Neuronal stem cell (in vitro differentiated cells): ENCODE measurements around the gene FOLR1.
"Not testable (repeated sequence)": the region's sequence is repeated elsewhere in the genome, so short reads cannot be mapped to it uniquely, and the experiment has no call there.

Experiments used
- DNase-seq: peaks from one replicate; pipeline ENCODE4 v3.0.0-alpha.2; 2013; ENCODE audit warnings: low spot score
- H2AFZ ChIP-seq: one replicate; pipeline ENCODE4 v1.6.1; 2013; ENCODE audit warnings: mild to moderate bottlenecking, low read length, inconsistent platforms
- H2AK5ac ChIP-seq: 2 replicates; pipeline ENCODE4 v1.6.1; 2013; ENCODE audit warnings: low read depth, mild to moderate bottlenecking, inconsistent platforms, low read length, moderate library complexity, mixed read lengths
- H2BK120ac ChIP-seq: 2 replicates; pipeline ENCODE4 v1.6.1; 2013; ENCODE audit warnings: low read depth, mild to moderate bottlenecking, inconsistent platforms, low read length, moderate library complexity, mixed read lengths
- H2BK12ac ChIP-seq: one replicate; pipeline ENCODE4 v1.6.1; 2013; ENCODE audit warnings: low read length, inconsistent platforms
- H2BK15ac ChIP-seq: 2 replicates; pipeline ENCODE4 v1.6.1; 2013; ENCODE audit warnings: mild to moderate bottlenecking, low read length, inconsistent platforms, mixed read lengths
- H2BK5ac ChIP-seq: one replicate; pipeline ENCODE4 v1.6.1; 2013; ENCODE audit warnings: inconsistent platforms, mild to moderate bottlenecking, low read length, moderate library complexity
- H3K14ac ChIP-seq: one replicate; pipeline ENCODE4 v1.6.1; 2013; ENCODE audit warnings: low read length, inconsistent platforms
- H3K18ac ChIP-seq: 2 replicates; pipeline ENCODE4 v1.6.1; 2013; ENCODE audit warnings: low read length, inconsistent platforms
- H3K23ac ChIP-seq: 2 replicates; pipeline ENCODE4 v1.6.1; 2013; ENCODE audit warnings: low read depth, mild to moderate bottlenecking, mixed read lengths, low read length, inconsistent platforms; ENCODE audit not compliant: poor library complexity
- H3K27ac ChIP-seq: replicated peaks from 3 replicates; pipeline ENCODE4 v1.5.1; 2013; ENCODE audit warnings: low read length, inconsistent platforms
- H3K27me3 ChIP-seq, 3 experiments: 2 replicates each; pipeline ENCODE4 v1.6.1; 2013; ENCODE audit warnings: low read length in 3 of 3, mild to moderate bottlenecking in 2 of 3, inconsistent platforms in 1 of 3, low read depth in 1 of 3, mixed read lengths in 1 of 3, moderate library complexity in 1 of 3; ENCODE audit not compliant: control insufficient read depth in 3 of 3, insufficient read depth in 3 of 3
- H3K36me3 ChIP-seq, 2 donors: replicated peaks in 1 of 2; 2 replicates each; pipeline ENCODE4 v1.6.1; 2013; ENCODE audit warnings: low read length in 2 of 2; ENCODE audit not compliant: control insufficient read depth in 2 of 2, insufficient read depth in 2 of 2
- H3K4ac ChIP-seq: 2 replicates; pipeline ENCODE4 v1.6.1; 2013; ENCODE audit warnings: inconsistent platforms, mild to moderate bottlenecking, low read length, moderate library complexity
- H3K4me1 ChIP-seq, 2 donors: 1 replicate in 1 of 2; 2 replicates in 1 of 2; pipeline ENCODE4 v1.6.1; 2013; ENCODE audit warnings: low read length in 2 of 2, low read depth in 1 of 2; ENCODE audit not compliant: control insufficient read depth in 2 of 2, insufficient read depth in 1 of 2
- H3K4me2 ChIP-seq: one replicate; pipeline ENCODE4 v1.6.1; 2013; ENCODE audit warnings: mild to moderate bottlenecking, low read length, inconsistent platforms; ENCODE audit not compliant: insufficient read depth, poor library complexity, severe bottlenecking
- H3K4me3 ChIP-seq, 2 donors: 2 replicates each; pipeline ENCODE4 v1.5.1; 2013; ENCODE audit warnings: low read length in 2 of 2, mild to moderate bottlenecking in 2 of 2, inconsistent platforms in 1 of 2, moderate library complexity in 1 of 2
- H3K79me1 ChIP-seq: one replicate; pipeline ENCODE4 v1.6.1; 2013; ENCODE audit warnings: low read depth, mild to moderate bottlenecking, inconsistent platforms, low read length, moderate library complexity
- H3K9ac ChIP-seq: one replicate; pipeline ENCODE4 v1.6.1; 2013; ENCODE audit warnings: mild to moderate bottlenecking, low read depth, low read length, inconsistent platforms; ENCODE audit not compliant: poor library complexity
- H3K9me3 ChIP-seq, 2 donors: replicated peaks in 1 of 2; 2 replicates each; pipeline versions ENCODE3 to v1.6.1; 2013; ENCODE audit warnings: low read length in 2 of 2, mild to moderate bottlenecking in 2 of 2, inconsistent platforms in 1 of 2, low read depth in 1 of 2, mixed read lengths in 1 of 2, moderate library complexity in 1 of 2; ENCODE audit not compliant: control insufficient read depth in 2 of 2, insufficient read depth in 1 of 2
- H4K8ac ChIP-seq: one replicate; pipeline ENCODE4 v1.6.1; 2013; ENCODE audit warnings: low read depth, mild to moderate bottlenecking, inconsistent platforms, low read length, moderate library complexity
- H4K91ac ChIP-seq: one replicate; pipeline ENCODE4 v1.6.1; 2013; ENCODE audit warnings: low read length, low read depth, mild to moderate bottlenecking, inconsistent platforms; ENCODE audit not compliant: poor library complexity
- WGBS, 2 donors: extraction: QIAGEN DNeasy Blood & Tissue Kit; methylation state at CpG; one replicate each; pipeline ENCODE4 v1.1.7; 2013; ENCODE audit warnings: missing lambda C conversion rate in 2 of 2, mixed read lengths in 1 of 2; ENCODE audit not compliant: insufficient read length in 2 of 2, insufficient replicate concordance in 1 of 2; ENCODE audit errors: extremely low coverage in 2 of 2; 5-methylcytosine and 5-hydroxymethylcytosine counted together

Gene FOLR1

GRCh38 chr11:72150882-72151281 lies 41.1 kb upstream of the FOLR1 start:
- no peak overlapping the region for H2BK15ac ChIP-seq

GRCh38 chr11:72153874-72154273 lies 38.1 kb upstream of the FOLR1 start:
- no CpG with 5 or more reads among the region's 6 CpGs for WGBS, 2 donors
- not testable (repeated sequence) for H3K23ac ChIP-seq, H3K4me2 ChIP-seq, H2BK15ac ChIP-seq, H3K4ac ChIP-seq, H2AFZ ChIP-seq, H3K27me3 ChIP-seq, H3K36me3 ChIP-seq, H4K8ac ChIP-seq, DNase-seq, H3K79me1 ChIP-seq, H4K91ac ChIP-seq, H3K18ac ChIP-seq, H3K14ac ChIP-seq, H3K4me1 ChIP-seq, H3K4me3 ChIP-seq, H2BK5ac ChIP-seq, H3K9me3 ChIP-seq, H2BK120ac ChIP-seq, H2BK12ac ChIP-seq, H3K9ac ChIP-seq, H3K27ac ChIP-seq, H2AK5ac ChIP-seq

More at GRCh38 chr11:72150882-72151281, 41.1 kb upstream of the FOLR1 start:
- no peak for DNase-seq
- Histone ChIP-seq H2AFZ (no peak overlapping the region), H4K91ac (no peak overlapping the region), H3K4ac (no peak overlapping the region), H3K27ac (no peak overlapping the region), H4K8ac (no peak overlapping the region), H3K4me1 (no peaks in the 10 kb centered on the region), H3K14ac (no peak overlapping the region), H3K4me3 (no peak overlapping the region), H2BK5ac (no peak overlapping the region), H3K27me3 (no peaks in the 10 kb centered on the region), H3K4me2 (no peak overlapping the region), H2BK12ac (no peak overlapping the region), H3K36me3 (no peaks in the 10 kb centered on the region), H3K9me3 (no peaks in the 10 kb centered on the region), H3K18ac (no peak overlapping the region), H2AK5ac (no peak overlapping the region), H3K23ac (no peak overlapping the region), H3K9ac (no peak overlapping the region), H3K79me1 (no peaks in the 10 kb centered on the region), H2BK120ac (no peak overlapping the region)
- WGBS, 2 donors = no CpG with 5 or more reads among the region's 4 CpGs

- no CpG with 5 or more reads among the region's 3 CpGs for whole genome bisulfite sequencing, 2 donors
- Histone ChIP-seq H3K18ac (no peak overlapping the region), H2BK12ac (no peak overlapping the region)
Measured at GRCh38 chr11:72154816-72155215, 37.1 kb upstream of the FOLR1 start.

GRCh38 chr11:72155751-72156150 lies 36.2 kb upstream of the FOLR1 start:
- no peaks in the 10 kb centered on the region for H3K79me1 ChIP-seq
- no peak overlapping the region for H3K4me2 ChIP-seq
- H3K9me3 ChIP-seq = no peaks in the 10 kb centered on the region
- no peak overlapping the region for H4K91ac ChIP-seq
- no peak overlapping the region for H3K18ac ChIP-seq
- peaks cover 0 to 6% (median 0%) of the 10 kb centered on the region in 3 experiments for H3K27me3 ChIP-seq
- H2BK5ac ChIP-seq = no peak overlapping the region
- no peak overlapping the region for H3K14ac ChIP-seq
- no peak overlapping the region for H3K23ac ChIP-seq
- DNase-seq = no peak
- no peaks in the 10 kb centered on the region for H3K36me3 ChIP-seq
- no peak overlapping the region for H3K4ac ChIP-seq
- H3K4me3 ChIP-seq = no peak overlapping the region
- no CpG with 5 or more reads among the region's 4 CpGs for WGBS, 2 donors
- H2AK5ac ChIP-seq = no peak overlapping the region
- H4K8ac ChIP-seq = no peak overlapping the region
- no peak overlapping the region for H2BK12ac ChIP-seq
- no peak overlapping the region for H2BK120ac ChIP-seq
- H3K4me1 ChIP-seq = no peaks in the 10 kb centered on the region
- H2AFZ ChIP-seq = no peak overlapping the region
- H2BK15ac ChIP-seq = no peak overlapping the region
- H3K9ac ChIP-seq = no peak overlapping the region
- H3K27ac ChIP-seq = no peak overlapping the region

More at GRCh38 chr11:72154816-72155215, 37.1 kb upstream of the FOLR1 start:
- Histone ChIP-seq H2BK120ac (no peak overlapping the region), H3K9ac (no peak overlapping the region), H3K4me2 (no peak overlapping the region), H3K4ac (no peak overlapping the region), H3K27me3 (peaks cover 0 to 6% (median 0%) of the 10 kb centered on the region in 3 experiments), H4K91ac (no peak overlapping the region), H3K14ac (no peak overlapping the region), H3K27ac (no peak overlapping the region), H2AFZ (peak overlapping the region; percentile 53), H3K4me1 (no peaks in the 10 kb centered on the region), H2BK15ac (no peak overlapping the region), H3K9me3 (no peaks in the 10 kb centered on the region), H3K23ac (no peak overlapping the region), H3K4me3 (no peak overlapping the region), H3K36me3 (no peaks in the 10 kb centered on the region), H2BK5ac (no peak overlapping the region), H3K79me1 (no peaks in the 10 kb centered on the region), H4K8ac (no peak overlapping the region), H2AK5ac (no peak overlapping the region)
- no peak for DNase-seq
